GM23338 (cell line): ENCODE measurements around the gene NBDY. TPM values are rescaled to one million over a fixed set of nuclear protein-coding genes. Genes with fewer than 3 reads are reported as not detected.

Experiments
- ATAC-seq: fragments of 200-7000 bp; cut with Tn5 transposase; 3 replicates; pipeline ENCODE4 v1.9.1; 2020
- DNase-seq: peaks from one replicate; pipeline ENCODE4 v3.0.0-alpha.2; 2015; ENCODE audit warnings: low spot score
- H2AFZ ChIP-seq: fragments of 200-600 bp; sonication (generic); 2 replicates; pipeline ENCODE4 v1.8.0; 2016; ENCODE audit warnings: antibody characterized with exemption, mild to moderate bottlenecking, moderate library complexity
- H3F3A ChIP-seq: fragments of 200-600 bp; sonication (generic); replicated peaks from 2 replicates; pipeline ENCODE4 v1.8.0; 2017; ENCODE audit warnings: antibody characterized with exemption, mixed run types, low read depth
- H3K27ac ChIP-seq: fragments of 200-600 bp; sonication (generic); 2 replicates; pipeline ENCODE4 v1.6.1; 2016; ENCODE audit warnings: low read depth
- H3K27me3 ChIP-seq: fragments of 200-600 bp; sonication (generic); 2 replicates; pipeline ENCODE4 v1.8.0; 2016; ENCODE audit warnings: mild to moderate bottlenecking, mixed run types, moderate library complexity; ENCODE audit not compliant: insufficient read depth
- H3K36me3 ChIP-seq: fragments of 200-600 bp; sonication (generic); 2 replicates; pipeline ENCODE4 v1.8.0; 2016; ENCODE audit warnings: mild to moderate bottlenecking; ENCODE audit not compliant: insufficient read depth
- H3K4me1 ChIP-seq: fragments of 200-600 bp; sonication (generic); 2 replicates; pipeline ENCODE4 v1.8.0; 2016; ENCODE audit warnings: mild to moderate bottlenecking, moderate library complexity; ENCODE audit not compliant: insufficient read depth
- H3K4me2 ChIP-seq: fragments of 200-600 bp; sonication (generic); 2 replicates; pipeline ENCODE4 v1.7.1; 2017; ENCODE audit warnings: mixed run types
- H3K4me3 ChIP-seq: fragments of 200-600 bp; sonication (generic); 2 replicates; pipeline ENCODE4 v1.6.1; 2016; ENCODE audit warnings: mixed run types
- H3K79me2 ChIP-seq: fragments of 200-600 bp; sonication (generic); replicated peaks from 2 replicates; pipeline ENCODE4 v1.8.0; 2017; ENCODE audit warnings: mild to moderate bottlenecking; ENCODE audit not compliant: insufficient read depth
- H3K9me2 ChIP-seq: fragments of 200-600 bp; sonication (generic); 2 replicates; pipeline ENCODE4 v1.8.0; 2017; ENCODE audit not compliant: insufficient read depth
- H4K20me1 ChIP-seq: fragments of 200-600 bp; sonication (generic); replicated peaks from 2 replicates; pipeline ENCODE4 v1.8.0; 2017; ENCODE audit warnings: mild to moderate bottlenecking; ENCODE audit not compliant: insufficient read depth
- H3K27ac Mint-ChIP-seq: 2 replicates; pipeline ENCODE4 v1.8.0; 2020; ENCODE audit warnings: inconsistent platforms, mild to moderate bottlenecking, moderate library complexity, mixed read lengths
- H3K27me3 Mint-ChIP-seq: 3 replicates; pipeline ENCODE4 v1.8.0; 2022; ENCODE audit warnings: low read depth, mild to moderate bottlenecking, moderate library complexity, mixed read lengths, inconsistent platforms; ENCODE audit not compliant: insufficient read depth, poor library complexity
- H3K36me3 Mint-ChIP-seq: 3 replicates; pipeline ENCODE4 v1.8.0; 2021; ENCODE audit warnings: low read depth, mild to moderate bottlenecking, inconsistent platforms, moderate library complexity, mixed read lengths
- H3K4me1 Mint-ChIP-seq: 3 replicates; pipeline ENCODE4 v1.8.0; 2020; ENCODE audit warnings: mild to moderate bottlenecking, inconsistent platforms, mixed read lengths
- H3K4me3 Mint-ChIP-seq: 3 replicates; pipeline ENCODE4 v1.8.0; 2021; ENCODE audit warnings: moderate library complexity, mild to moderate bottlenecking, inconsistent platforms, mixed read lengths
- H3K9me3 Mint-ChIP-seq: 3 replicates; pipeline ENCODE4 v1.8.0; 2020; ENCODE audit warnings: moderate library complexity, mild to moderate bottlenecking, inconsistent platforms, mixed read lengths
- CREB1 ChIP-seq: fragments of 250-450 bp; sonication (Bioruptor Pico); IDR thresholded peaks from 2 replicates; pipeline ENCODE4 v1.5.0; 2020; ENCODE audit warnings: low read depth, mild to moderate bottlenecking, moderate library complexity
- EZH2 ChIP-seq: fragments of 200-600 bp; sonication (generic); IDR thresholded peaks from one replicate; pipeline ENCODE4 v1.8.0; 2017; ENCODE audit warnings: antibody characterized with exemption, mild to moderate bottlenecking, low read depth; ENCODE audit not compliant: unreplicated experiment
- EZH2phosphoT487 ChIP-seq: fragments of 200-600 bp; sonication (generic); IDR thresholded peaks from one replicate; pipeline ENCODE4 v1.8.1; 2018; ENCODE audit warnings: antibody characterized with exemption; ENCODE audit not compliant: unreplicated experiment
- STAT1 ChIP-seq: IDR thresholded peaks from one replicate; pipeline ENCODE4 v1.6.1; 2016; ENCODE audit warnings: antibody characterized with exemption; ENCODE audit not compliant: unreplicated experiment
- ZNF331 ChIP-seq: fragments of 250-450 bp; sonication (Bioruptor Pico); IDR thresholded peaks from 2 replicates; pipeline ENCODE4 v1.5.0; 2020; ENCODE audit warnings: low read depth, mild to moderate bottlenecking, moderate library complexity
- polyA plus RNA-seq: library from polyadenylated mRNA; unstranded; fragments of >200 nt; fragmentation: Nextera tagmentation; extraction: Ambion mirVana; gene quantifications from 2 replicates; pipeline ENCODE4 v1.2.1, GENCODE V29; 2016
- total RNA-seq: library from RNA; depleted of rRNA; stranded (reverse); fragments of >200 nt; shearing (Covaris generic); gene quantifications from 2 replicates; pipeline ENCODE4 v1.2.3, GENCODE V29; 2014
- TF ChIP-seq, protein P1 (sequence below): IDR thresholded peaks from one replicate; pipeline ENCODE4 v1.6.1; 2018; ENCODE audit warnings: antibody characterized with exemption; ENCODE audit not compliant: unreplicated experiment
- TF ChIP-seq, protein P2 (sequence below): fragments of 250-450 bp; sonication (Bioruptor Pico); IDR thresholded peaks from 2 replicates; pipeline ENCODE4 v1.5.0; 2020; ENCODE audit warnings: mild to moderate bottlenecking, moderate library complexity
- TF ChIP-seq, protein P3 (sequence below), 2 experiments: fragments of 200-600 bp in 1 of 2; sonication (generic) in 1 of 2; conservative IDR thresholded peaks; 2 replicates each; pipeline versions ENCODE4 v1.5.1 to v1.6.1; 2016 to 2017; ENCODE audit warnings: antibody characterized with exemption in 2 of 2, low read depth in 2 of 2, mild to moderate bottlenecking in 2 of 2, moderate library complexity in 1 of 2

Gene NBDY
- total and polyA plus RNA-seq, 2 experiments from 2014 or later: 9.6 to 206 TPM

DNA sequence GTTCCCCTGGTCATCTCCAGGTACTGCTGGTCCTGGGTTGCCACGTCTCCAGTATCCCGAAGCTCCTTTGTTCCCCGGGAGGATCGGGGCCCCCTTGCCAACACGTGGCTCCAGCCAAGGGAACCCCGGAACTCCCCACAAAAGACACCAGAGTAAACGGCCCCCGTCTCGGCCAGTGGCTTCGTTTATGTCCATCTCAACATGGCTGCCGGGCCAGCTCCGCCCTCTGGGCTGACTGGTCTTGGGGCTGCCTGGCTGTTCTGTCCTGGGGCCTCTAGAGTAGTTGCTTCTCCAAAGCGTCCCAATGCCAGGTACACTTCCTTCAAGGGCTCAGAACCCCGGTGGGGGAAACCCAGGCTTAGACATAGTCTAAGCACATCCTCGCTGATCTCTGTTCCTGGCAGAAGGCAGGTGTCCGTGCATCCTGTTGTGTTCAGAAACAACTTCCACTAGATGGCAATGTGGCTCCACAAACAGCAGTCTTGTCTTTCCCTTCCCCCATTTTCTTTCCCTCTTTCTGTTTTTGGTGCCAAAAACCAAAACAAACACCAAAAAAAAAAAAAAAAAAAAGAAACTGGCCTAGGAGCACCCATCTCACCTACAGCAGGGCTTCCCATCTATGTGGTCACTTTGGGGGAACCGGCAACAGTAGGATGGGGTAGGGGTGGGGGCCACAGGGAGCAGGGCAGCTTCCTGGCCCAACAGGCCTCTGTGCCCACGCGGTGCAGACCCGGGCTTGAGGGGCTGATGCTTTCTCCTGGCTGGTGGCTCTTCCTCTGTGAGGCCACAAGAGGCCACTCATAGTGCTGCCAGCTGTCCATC is 35.3 kb downstream of the NBDY start:
- Histone ChIP-seq H3K36me3 (no peaks in the 10 kb centered on the region), H3K4me2 (no peak overlapping the region), H3K27ac (no peak overlapping the region), H3K4me1 (no peaks in the 10 kb centered on the region), H3K27me3 (no peaks in the 10 kb centered on the region), H3K9me2 (no peaks in the 10 kb centered on the region), H4K20me1 (no peaks in the 10 kb centered on the region; the same call in 1 of the 2 replicates), H3K4me3 (no peak overlapping the region), H3F3A (no peaks in the 10 kb centered on the region), H3K79me2 (peaks cover 11% of the 10 kb centered on the region; the same call in 1 of the 2 replicates), H2AFZ (no peak overlapping the region)
- peak; percentile 67 for DNase-seq
- H3K36me3 Mint-ChIP-seq: peaks cover 15% of the 10 kb centered on the region
- H3K9me3 Mint-ChIP-seq: no peaks in the 10 kb centered on the region
- peaks cover 3% of the 10 kb centered on the region for H3K27me3 Mint-ChIP-seq
- TF ChIP-seq, protein P1, sequence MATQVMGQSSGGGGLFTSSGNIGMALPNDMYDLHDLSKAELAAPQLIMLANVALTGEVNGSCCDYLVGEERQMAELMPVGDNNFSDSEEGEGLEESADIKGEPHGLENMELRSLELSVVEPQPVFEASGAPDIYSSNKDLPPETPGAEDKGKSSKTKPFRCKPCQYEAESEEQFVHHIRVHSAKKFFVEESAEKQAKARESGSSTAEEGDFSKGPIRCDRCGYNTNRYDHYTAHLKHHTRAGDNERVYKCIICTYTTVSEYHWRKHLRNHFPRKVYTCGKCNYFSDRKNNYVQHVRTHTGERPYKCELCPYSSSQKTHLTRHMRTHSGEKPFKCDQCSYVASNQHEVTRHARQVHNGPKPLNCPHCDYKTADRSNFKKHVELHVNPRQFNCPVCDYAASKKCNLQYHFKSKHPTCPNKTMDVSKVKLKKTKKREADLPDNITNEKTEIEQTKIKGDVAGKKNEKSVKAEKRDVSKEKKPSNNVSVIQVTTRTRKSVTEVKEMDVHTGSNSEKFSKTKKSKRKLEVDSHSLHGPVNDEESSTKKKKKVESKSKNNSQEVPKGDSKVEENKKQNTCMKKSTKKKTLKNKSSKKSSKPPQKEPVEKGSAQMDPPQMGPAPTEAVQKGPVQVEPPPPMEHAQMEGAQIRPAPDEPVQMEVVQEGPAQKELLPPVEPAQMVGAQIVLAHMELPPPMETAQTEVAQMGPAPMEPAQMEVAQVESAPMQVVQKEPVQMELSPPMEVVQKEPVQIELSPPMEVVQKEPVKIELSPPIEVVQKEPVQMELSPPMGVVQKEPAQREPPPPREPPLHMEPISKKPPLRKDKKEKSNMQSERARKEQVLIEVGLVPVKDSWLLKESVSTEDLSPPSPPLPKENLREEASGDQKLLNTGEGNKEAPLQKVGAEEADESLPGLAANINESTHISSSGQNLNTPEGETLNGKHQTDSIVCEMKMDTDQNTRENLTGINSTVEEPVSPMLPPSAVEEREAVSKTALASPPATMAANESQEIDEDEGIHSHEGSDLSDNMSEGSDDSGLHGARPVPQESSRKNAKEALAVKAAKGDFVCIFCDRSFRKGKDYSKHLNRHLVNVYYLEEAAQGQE: no peak
- TF ChIP-seq STAT1: no peak
- TF ChIP-seq EZH2: no peak
- TF ChIP-seq ZNF331 (CRISPR knock-in tag): no peak
- no peak for TF ChIP-seq EZH2phosphoT487
- TF ChIP-seq, protein P2, sequence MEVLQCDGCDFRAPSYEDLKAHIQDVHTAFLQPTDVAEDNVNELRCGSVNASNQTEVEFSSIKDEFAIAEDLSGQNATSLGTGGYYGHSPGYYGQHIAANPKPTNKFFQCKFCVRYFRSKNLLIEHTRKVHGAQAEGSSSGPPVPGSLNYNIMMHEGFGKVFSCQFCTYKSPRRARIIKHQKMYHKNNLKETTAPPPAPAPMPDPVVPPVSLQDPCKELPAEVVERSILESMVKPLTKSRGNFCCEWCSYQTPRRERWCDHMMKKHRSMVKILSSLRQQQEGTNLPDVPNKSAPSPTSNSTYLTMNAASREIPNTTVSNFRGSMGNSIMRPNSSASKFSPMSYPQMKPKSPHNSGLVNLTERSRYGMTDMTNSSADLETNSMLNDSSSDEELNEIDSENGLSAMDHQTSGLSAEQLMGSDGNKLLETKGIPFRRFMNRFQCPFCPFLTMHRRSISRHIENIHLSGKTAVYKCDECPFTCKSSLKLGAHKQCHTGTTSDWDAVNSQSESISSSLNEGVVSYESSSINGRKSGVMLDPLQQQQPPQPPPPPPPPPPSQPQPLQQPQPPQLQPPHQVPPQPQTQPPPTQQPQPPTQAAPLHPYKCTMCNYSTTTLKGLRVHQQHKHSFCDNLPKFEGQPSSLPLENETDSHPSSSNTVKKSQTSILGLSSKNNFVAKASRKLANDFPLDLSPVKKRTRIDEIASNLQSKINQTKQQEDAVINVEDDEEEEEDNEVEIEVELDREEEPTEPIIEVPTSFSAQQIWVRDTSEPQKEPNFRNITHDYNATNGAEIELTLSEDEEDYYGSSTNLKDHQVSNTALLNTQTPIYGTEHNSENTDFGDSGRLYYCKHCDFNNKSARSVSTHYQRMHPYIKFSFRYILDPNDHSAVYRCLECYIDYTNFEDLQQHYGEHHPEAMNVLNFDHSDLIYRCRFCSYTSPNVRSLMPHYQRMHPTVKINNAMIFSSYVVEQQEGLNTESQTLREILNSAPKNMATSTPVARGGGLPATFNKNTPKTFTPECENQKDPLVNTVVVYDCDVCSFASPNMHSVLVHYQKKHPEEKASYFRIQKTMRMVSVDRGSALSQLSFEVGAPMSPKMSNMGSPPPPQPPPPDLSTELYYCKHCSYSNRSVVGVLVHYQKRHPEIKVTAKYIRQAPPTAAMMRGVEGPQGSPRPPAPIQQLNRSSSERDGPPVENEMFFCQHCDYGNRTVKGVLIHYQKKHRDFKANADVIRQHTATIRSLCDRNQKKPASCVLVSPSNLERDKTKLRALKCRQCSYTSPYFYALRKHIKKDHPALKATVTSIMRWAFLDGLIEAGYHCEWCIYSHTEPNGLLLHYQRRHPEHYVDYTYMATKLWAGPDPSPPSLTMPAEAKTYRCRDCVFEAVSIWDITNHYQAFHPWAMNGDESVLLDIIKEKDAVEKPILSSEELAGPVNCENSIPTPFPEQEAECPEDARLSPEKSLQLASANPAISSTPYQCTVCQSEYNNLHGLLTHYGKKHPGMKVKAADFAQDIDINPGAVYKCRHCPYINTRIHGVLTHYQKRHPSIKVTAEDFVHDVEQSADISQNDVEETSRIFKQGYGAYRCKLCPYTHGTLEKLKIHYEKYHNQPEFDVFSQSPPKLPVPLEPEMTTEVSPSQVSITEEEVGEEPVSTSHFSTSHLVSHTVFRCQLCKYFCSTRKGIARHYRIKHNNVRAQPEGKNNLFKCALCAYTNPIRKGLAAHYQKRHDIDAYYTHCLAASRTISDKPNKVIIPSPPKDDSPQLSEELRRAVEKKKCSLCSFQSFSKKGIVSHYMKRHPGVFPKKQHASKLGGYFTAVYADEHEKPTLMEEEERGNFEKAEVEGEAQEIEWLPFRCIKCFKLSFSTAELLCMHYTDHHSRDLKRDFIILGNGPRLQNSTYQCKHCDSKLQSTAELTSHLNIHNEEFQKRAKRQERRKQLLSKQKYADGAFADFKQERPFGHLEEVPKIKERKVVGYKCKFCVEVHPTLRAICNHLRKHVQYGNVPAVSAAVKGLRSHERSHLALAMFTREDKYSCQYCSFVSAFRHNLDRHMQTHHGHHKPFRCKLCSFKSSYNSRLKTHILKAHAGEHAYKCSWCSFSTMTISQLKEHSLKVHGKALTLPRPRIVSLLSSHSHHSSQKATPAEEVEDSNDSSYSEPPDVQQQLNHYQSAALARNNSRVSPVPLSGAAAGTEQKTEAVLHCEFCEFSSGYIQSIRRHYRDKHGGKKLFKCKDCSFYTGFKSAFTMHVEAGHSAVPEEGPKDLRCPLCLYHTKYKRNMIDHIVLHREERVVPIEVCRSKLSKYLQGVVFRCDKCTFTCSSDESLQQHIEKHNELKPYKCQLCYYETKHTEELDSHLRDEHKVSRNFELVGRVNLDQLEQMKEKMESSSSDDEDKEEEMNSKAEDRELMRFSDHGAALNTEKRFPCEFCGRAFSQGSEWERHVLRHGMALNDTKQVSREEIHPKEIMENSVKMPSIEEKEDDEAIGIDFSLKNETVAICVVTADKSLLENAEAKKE (CRISPR knock-in tag): no peak
- TF ChIP-seq, protein P3, sequence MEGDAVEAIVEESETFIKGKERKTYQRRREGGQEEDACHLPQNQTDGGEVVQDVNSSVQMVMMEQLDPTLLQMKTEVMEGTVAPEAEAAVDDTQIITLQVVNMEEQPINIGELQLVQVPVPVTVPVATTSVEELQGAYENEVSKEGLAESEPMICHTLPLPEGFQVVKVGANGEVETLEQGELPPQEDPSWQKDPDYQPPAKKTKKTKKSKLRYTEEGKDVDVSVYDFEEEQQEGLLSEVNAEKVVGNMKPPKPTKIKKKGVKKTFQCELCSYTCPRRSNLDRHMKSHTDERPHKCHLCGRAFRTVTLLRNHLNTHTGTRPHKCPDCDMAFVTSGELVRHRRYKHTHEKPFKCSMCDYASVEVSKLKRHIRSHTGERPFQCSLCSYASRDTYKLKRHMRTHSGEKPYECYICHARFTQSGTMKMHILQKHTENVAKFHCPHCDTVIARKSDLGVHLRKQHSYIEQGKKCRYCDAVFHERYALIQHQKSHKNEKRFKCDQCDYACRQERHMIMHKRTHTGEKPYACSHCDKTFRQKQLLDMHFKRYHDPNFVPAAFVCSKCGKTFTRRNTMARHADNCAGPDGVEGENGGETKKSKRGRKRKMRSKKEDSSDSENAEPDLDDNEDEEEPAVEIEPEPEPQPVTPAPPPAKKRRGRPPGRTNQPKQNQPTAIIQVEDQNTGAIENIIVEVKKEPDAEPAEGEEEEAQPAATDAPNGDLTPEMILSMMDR (conservative IDR thresholded peaks at IDR 0.05; ENCODE audit: low read depth in 2 of 2): peak; percentile 48 to 69
- no peak for TF ChIP-seq CREB1 (CRISPR knock-in tag)
- H3K4me1 Mint-ChIP-seq: peaks cover 14% of the 10 kb centered on the region; the same call in 2 of the 3 replicates
- no peak overlapping the region for H3K27ac Mint-ChIP-seq
- no peak overlapping the region for H3K4me3 Mint-ChIP-seq
- ATAC-seq: peak; percentile 87
